Fibroblast of skin of right biceps (primary cell): ENCODE results near the gene GPC3.

ENCODE experiments used
- DNase-seq: peaks from one replicate; pipeline ENCODE4 v3.0.0-alpha.2; 2013

Gene GPC3

DNA sequence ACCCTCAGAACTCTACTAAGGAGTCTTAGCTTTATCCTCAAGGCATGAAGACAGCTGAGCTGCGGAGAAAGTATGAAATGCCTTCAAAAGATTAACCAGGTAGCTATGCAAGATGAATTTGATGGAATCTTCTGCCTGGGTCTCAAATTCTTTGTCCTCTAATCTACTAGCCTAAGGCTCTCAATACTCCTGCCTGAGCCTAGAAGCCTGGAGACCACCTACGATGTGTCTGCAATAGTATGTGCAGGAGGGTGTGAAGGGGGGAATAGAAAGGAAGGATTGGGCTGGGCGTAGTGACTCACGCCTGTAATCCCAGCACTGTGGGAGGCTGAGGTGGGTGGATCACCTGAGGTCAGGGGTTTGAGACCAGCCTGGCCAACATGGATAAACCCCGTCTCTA lies 391.9 kb downstream of the GPC3 start:
- no peak for DNase-seq

DNA sequence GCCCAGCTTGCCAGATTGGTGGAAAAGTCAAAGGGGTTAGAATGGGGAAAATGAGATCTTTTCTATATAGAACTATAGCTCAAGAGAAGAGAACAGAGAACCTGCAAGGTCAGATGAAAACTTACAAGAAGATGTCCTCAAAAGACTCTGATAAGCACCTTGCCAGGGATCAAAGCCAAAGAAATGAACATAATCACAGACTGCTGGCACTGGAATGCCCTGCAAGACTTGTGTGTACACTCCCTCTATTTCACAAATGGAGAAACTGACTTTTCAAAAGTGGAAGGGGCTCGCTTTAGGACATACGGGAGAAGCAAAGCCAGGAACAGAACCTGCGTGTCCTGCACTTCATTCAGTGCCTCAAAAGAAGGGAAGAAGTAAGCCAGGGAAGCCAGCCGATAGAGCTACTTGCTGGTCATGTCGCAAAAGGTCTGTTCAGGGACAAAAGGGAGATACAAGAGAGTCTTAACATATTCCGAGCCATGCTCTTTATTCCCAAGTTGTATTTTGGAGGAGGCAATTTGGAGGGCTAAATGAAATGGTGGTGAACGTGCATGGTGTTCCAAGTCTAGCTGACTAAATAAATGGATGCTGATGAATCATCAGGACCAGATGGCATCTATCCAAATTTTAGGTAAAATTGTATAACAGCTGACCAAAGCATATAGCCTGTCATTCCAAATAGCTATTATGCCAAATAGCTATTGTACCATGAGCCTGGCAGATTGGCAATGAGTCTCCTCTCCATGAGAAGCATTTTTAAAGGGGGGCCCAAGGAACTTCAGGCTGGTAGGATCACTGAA lies 394.5 kb downstream of the GPC3 start:
- DNase-seq: peak; percentile 39

DNA sequence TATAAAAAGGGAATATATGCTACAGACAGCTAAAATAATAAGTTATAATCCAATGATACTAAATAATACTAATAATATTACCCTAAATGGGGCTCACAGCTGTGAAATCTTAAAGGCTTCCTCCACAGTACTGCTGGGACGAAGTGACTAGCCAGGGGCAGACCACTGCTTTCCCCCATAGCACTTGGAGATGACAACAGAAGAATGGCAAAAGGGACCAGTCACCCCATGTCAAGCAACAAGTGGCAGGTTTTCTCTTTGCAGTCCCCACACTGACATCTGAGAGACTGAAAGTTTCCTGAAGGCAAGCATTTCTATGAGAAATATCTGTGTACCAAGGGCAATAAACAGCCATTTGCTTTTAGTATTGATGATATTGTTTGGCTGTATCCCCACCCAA lies 396.6 kb downstream of the GPC3 start:
- DNase-seq: no peak

DNA sequence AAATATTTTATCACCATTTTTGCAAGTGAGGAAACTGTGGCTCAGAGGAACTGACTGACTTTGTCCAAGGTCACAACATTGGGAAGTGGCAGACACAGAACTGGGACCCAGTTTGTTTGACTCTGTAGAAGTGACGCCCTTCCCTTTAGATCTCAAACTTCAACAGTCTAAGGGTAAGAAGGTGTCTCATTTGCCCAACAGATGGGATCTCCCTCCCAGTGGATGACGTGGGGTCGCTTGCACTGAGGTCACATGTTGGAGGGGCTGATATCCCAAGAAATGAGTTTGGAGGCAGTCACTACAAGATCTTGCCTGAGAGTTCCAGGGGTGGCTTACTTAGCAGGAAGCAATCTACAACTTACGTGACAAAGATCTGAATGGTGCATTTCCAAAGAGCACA lies 397.6 kb downstream of the GPC3 start:
- no peak for DNase-seq

DNA sequence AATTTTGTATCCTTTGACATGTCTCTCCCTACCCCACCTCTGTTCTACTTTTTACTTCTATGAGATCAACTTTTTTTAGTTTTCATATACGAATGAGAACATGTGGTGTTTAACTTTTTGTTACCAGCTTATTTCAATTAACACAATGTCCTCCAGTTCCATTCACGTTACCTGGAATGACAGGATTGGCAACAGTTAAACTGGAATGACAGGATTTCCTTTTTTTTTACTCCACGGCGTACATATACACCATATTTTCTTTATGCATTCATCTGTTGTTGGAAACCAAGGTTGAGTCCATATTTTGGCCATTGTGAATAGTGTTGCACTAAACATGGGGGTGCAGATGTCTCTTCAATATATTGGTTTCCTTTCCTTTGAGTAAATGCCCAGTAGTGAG lies 398.3 kb downstream of the GPC3 start:
- DNase-seq: no peak

DNA sequence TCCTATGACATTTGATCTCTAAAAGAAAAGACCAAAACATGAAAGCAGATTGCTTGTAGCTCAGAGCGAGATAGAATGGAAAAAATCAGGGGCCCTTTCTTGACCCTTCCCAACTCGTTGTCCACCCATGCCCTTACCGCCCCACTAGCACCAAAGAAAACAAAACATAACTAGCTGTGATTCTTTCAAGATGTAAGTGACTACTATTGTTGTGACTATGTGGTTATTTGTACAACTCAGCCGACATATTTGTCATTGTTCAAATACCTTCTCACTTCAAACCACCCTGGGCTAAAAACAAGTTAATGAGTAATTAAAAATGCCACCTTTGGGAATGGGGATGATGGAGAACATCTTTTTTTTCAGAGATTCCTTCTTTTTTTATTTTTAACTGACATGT lies 399.0 kb downstream of the GPC3 start:
- peak; percentile 33 for DNase-seq

DNA sequence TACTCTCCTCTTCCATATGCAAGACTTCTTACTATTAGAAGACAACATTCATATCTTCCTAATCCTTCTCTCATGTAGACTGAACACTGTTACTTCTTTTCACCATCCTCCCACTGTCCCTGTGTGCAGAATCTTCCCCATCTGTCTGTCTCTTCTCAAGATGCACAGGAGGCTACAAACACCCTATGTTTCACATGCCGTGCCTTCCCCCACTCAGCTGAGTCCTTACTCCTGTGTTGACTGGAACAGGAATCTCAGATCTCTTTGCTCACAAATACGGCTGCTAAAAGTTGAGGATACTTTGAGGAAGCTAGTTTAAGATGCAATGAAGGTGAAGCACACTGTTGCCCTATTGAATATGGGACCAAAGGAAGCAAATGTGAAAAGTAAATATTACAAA lies 401.6 kb downstream of the GPC3 start:
- no peak for DNase-seq

DNA sequence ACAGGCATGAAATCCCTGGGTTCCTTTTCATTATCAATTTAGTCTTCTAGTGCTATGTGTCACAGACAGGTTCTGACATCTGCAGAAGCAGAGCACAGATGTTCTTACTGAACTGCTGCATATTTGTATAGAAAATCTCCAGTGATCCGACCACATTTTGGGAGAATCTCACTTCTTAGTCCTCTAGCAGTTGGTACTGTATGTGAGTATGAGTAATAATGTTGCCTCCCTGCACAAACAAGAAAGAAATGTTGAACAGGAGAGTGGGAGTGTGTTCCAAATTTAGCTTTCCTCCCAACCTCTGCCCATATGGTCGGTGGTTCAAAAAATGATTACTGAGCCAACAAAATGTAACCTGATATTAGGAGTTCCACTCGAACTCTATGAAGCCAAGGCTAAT lies 404.8 kb downstream of the GPC3 start:
- peak; percentile 65 for DNase-seq

DNA sequence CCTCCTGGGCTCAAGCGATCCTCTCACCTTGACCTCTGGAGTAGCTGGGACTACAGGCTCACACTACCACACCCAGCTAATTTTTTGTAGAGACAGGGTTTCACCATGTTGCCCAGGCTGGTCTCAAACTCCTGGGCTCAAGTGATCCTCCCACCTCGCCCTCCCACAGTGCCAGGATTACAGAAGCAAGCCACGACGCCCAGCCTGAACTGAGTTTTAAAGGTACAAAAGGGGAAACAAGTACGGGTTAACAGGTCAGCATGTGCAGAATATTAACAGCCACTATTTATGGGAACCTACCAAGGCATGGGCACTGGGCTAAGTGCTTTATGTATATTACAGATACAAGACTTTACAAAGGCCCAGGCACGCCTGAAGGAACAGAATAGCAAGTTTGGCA lies 405.8 kb downstream of the GPC3 start:
- no peak for DNase-seq

DNA sequence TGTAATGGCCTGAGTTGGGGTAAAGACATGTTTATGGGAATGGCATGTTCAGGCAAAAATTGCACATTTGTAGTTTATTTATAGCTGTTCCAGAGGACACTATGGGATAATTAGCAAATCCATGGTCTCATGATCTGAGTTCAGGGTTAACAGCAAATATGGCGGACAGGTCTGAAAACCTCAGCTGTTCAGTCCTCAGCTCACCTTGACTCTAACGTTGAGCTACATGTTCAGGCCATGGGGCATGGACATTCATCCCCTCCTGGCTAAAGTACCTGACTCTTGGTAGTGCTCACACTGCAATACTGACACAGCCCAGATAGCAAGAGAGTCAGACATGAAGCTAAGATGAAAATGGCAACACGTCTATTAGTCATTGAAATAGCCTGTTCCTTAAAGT lies 408.5 kb downstream of the GPC3 start:
- DNase-seq: no peak

DNA sequence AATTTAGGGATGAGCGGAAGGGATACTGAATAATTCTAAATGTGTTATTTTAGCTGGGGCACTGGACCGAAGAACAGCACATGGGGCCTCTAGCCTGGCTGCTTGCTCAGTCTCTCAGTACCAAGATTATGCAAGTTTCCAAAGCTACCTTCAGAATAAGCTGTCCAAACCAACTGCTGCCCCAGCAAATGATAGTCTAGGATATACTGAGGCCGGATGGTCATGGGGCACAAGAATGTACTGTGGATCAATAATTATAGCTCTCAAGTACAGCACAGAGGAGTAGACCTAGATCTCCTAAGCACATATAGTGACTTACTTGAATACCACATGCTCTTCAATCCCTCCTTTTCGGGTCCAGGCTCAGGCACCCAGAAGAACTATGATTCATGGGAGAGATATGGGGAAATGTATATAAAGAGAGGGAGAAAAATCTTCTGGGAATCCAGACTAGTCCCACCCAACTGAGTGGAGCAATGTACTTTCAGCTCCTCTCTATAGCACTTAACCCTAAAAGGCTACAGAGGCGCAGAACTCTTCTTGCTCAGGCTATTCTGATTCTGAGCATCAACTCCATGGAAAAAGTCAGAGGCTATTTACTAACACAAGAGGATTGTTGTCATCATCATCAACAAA lies 409.8 kb downstream of the GPC3 start:
- DNase-seq: peak; percentile 21

DNA sequence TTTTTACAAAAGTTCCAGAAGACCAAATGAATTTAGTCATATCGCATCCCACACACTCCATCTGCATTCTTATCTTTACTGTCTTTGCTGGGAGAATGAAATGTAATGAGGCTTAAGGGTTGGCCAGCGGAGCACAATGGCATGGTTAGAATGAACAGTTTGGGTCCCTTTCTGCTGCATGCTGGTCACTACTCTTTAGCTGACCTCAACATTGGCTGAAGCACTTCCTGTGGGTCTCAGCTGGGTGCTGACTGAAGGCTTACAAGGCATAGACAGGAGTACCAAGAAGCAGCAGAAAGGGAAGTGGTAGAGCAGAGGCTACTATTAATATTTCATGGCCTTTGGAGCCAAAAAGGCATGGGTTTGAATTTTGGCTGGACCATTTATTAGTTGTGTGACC lies 410.7 kb downstream of the GPC3 start:
- DNase-seq: no peak

DNA sequence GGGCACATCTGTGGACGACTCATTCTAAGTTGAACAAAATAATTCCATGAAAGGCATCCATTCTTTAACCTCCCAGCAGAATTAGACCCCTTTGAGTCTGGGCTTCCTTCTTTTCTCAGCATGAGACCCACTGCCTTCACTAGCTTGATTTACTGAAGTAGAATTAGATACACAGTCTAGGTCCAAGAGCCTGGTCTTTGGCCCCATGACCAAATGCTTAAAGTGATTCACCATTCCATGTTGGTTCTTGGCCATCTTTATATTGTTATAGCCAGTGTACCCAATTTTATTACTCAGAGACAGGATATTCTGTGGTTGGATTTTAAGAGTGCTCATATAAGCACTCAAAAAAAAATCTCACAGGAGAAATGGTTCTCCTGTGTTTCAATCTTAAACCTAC lies 414.8 kb downstream of the GPC3 start:
- peak; percentile 39 for DNase-seq

DNA sequence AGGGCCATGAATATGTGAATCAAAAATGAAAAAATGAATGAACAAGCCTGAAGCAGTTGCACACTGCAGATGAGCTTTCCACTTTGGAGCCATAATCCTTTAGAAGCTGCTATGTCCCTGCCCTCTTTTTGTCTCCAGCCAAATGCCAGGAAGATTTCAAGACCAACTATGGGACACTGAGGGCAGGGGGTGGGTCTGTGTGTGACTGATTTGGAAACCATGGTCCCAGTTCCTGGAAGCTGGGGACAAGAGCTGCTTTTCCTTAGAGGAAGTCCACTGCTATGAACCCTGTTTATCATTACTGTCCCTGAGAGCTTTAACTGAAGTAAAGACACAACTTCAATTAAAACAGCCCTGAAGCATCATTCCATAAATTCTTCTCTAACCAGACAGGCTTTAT lies 416.2 kb downstream of the GPC3 start:
- DNase-seq: no peak

DNA sequence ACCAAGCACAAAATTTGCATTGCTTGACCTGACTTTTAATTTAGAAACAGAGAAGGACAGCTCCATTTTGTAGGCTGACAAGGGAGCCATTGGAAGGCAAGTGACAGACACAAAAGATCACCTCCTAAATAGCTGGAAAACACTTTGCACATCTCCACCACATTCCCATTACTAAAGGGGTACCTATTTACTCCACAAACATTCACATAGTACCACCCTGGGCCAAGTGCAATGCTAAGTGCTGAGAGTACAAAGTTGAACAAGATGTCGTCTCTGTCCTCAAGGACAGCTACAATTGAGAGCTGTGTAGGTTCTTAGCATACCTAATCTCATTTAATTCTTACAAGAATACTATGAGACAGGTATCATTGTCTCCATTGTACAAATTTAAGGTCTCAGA lies 417.3 kb downstream of the GPC3 start:
- no peak for DNase-seq

DNA sequence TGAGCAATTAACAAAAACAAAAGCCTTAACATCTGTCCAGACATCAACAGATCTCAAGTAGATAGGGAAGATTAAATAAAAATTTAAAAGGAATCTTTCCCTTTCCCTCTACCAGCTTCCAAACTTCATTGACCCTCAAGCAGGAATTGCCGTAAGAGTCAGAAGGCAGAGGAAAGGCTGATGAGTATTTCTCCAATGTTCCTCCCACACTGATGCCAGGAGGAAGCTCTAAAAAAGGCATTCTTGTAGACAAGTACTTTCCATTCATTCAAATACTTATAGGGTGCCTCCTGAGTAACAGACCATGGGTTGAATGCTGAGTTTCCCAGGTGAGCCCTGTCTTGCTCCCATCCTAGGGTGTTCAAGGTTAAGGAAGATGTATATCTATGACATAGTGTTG lies 418.5 kb downstream of the GPC3 start:
- no peak for DNase-seq

DNA sequence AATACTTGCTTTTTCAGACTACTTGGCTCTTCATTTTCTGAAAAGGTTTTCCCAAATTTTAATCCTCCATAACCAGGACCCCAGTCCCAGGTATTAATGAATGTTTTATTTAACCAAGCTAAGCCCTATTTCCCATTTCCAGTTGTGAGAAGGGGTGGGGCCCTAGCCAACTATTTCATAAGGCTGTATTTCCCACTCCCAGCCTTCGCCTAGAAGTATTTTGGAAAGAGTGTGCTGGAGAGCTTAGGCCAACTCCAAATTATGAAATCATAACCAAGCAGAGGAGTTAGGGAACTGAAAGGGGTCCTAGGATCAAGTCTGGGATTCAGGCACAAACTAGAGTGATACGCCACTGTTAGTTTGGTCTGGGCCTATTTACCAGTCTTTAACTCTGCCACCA lies 421.7 kb downstream of the GPC3 start:
- DNase-seq: no peak

DNA sequence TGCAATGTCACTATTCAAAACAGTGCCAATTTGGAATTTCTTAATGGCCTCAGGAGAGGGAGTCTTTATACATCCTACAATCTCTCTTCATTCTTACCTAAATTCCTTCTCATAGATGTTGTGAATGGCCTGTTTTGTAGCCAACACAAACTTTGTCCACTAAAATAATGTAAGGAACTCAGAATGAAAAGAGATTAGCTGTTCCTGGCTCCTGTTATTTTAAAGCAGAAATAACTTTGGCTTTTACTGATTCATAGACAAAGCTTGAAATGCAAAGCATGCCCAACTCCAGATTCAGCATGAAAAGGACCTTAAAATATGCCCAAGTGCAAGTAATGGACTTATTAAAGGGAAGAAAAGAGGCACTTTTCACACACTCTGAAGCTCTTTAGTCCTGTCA lies 424.1 kb downstream of the GPC3 start:
- DNase-seq: peak; percentile 29

DNA sequence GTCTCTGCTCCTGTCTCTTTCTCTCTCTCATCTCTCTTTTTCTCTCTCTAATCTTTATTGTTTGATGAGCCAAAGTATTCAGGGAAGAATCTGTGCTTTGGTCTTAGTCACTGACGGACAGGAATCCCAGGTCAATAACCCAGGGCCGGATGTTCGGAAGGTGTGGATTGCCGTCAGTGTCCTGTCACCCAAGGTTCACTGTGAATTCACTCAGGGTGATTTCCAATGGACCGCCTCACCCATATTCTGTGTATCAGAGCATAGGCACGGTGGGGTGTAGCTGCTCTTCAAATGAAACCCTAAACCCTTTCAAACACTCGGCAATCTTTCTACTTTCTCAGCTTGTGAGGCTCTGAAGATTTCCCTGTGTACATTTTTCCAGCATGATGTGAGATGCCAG lies 425.5 kb downstream of the GPC3 start:
- no peak for DNase-seq

DNA sequence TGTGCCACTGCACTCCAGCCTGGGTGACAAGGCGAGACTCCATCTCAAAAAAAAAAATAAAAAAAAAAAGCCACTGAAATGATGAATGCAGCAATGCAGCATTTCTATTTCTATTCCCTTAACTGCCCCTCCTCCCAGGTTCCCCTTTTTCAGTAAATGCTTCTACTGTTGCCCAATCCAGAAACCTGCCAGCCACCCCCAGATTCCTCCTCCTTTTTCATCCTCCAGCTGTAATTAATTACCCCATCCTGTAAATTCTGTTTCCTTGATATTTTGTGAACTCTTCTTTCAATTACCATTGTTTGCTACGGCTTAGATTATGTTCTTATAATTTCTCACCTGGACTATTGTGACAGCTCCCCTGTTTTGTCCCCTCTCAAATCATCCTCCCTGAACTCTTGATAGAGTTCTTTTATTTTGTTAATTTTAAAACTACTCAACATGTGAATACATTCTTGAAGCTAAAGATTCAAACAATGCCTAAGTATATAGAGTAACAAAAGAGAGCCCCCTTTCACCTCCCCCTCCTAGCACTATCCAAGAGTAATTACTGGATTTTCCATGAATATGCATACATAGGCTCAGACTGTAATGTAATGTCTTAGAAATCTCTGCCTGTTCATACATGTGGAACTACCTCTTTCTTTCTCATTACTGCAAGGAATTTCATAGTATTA lies 429.5 kb downstream of the GPC3 start:
- DNase-seq: no peak

DNA sequence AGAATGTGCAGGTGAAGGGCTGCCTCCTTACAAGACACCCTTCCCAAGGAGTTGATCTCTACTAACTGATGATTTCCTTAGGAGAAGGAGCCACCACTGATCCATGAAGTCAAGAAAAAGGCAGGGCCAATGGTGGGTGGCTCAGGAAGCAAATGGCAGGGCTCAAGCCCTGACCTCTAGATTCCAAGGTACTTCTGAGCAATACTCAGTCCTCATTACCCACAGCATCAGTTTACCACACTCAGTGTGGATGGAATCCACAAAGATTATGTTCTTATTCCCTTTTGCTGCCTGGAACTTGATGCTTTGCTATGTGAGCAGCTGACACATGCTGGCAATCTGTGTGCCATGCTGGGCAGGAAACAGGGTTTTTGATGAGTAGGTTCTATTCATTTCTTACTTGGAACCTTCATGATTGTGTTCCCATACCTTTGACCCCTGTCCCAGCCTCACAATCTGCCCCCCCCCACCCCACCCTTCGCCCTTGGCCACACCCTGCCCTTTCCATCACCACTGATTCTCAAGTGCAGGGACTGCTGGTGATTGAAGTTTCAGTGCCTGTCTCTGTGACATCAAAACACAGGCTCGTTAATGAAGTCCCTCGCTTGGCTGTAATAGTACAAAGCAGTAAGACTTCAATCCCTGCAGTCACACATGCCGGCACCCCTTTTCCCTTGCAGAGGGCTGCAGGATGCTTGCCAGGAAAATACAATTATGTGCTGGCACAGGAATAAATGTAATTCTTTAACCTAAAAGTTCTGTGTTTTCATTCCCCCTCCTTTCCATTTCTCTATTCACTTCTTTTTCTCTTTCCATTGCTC lies 434.5 kb downstream of the GPC3 start:
- no peak for DNase-seq

DNA sequence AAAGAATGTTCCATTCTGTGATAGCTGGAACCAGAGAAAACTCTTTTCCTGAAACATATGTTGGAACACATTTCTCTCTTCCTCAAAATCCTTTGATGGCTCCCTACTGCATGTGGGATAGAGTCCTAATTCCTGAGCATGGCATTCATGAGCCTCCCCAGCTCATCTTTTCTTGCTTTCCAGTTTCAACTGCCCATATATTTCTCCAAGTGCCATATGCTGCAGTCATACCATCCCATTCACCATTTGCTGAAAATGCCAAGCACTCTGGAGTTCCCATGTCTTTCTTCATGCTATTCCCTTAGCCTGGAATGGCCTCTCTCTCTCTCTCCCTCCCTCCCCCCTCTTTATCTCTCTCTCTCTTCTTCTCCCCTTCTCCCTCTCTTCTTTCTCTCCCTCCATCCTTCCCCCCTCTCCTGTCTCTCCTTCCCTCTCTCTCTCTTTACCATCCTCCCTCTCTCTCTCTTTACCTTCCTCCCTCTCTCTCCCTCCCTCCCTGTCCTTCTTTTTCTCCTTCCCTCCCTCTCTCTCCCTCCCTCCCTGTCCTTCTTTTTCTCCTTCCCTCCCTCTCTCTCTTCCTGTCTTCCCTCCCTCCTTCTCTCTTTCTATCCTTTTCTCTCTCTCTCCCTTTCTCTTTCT lies 436.0 kb downstream of the GPC3 start:
- no peak for DNase-seq

DNA sequence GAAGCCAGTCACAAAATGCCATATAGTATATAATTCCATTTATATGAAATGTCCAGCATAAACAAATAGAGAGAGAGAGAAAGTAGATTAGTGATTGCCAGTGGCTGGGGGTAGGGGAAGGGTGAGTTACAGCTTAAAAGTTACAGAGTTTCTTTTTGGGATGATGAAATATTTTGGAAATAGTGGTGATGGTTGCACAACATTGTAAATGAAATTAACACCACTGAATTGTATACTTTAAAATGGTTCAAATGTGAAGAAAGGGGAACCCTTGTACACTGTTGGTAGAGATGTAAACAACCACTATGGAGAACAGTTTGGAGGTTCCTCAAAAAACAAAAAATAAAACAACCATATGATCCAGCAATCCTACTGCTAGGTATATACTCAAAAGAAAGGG lies 439.0 kb downstream of the GPC3 start:
- DNase-seq: no peak
